Lung (tissue), 12 donors: ENCODE data around the gene CTNNBL1. TPM values are rescaled to one million over a fixed set of nuclear protein-coding genes. Genes with fewer than 3 reads are reported as not detected.
A peak's percentile ranks its signal among the peaks of the same experiment; 100 is the strongest.

Source experiments
- ATAC-seq: fragments of 200-7000 bp; cut with Tn5 transposase; one replicate; pipeline ENCODE4 v1.9.1; 2020; ENCODE audit warnings: moderate number of reproducible peaks; ENCODE audit not compliant: insufficient read depth, low FRiP score
- DNase-seq, 3 donors: peaks; one replicate each; pipeline ENCODE4 v3.0.0-alpha.2; 2013 to 2017
- H3K27ac ChIP-seq, 2 donors: one replicate each; pipeline ENCODE4 v1.5.1; 2013; ENCODE audit warnings: mild to moderate bottlenecking in 2 of 2, moderate library complexity in 2 of 2, control low read depth in 1 of 2, inconsistent platforms in 1 of 2, low read depth in 1 of 2, low read length in 1 of 2
- H3K27me3 ChIP-seq, 3 donors: one replicate each; pipeline ENCODE4 v1.5.1; 2013; ENCODE audit warnings: low read length in 2 of 3; ENCODE audit not compliant: control insufficient read depth in 3 of 3, insufficient read depth in 3 of 3
- H3K36me3 ChIP-seq, 4 donors: one replicate each; pipeline ENCODE4 v1.5.1; 2013; ENCODE audit warnings: low read length in 4 of 4, mild to moderate bottlenecking in 1 of 4, moderate library complexity in 1 of 4; ENCODE audit not compliant: control insufficient read depth in 4 of 4, insufficient read depth in 4 of 4
- H3K4me1 ChIP-seq, 5 donors: one replicate each; pipeline ENCODE4 v1.5.1; 2013; ENCODE audit warnings: low read length in 5 of 5, mild to moderate bottlenecking in 2 of 5, moderate library complexity in 1 of 5; ENCODE audit not compliant: control insufficient read depth in 5 of 5, insufficient read depth in 5 of 5
- H3K4me3 ChIP-seq: one replicate; pipeline ENCODE4 v1.5.1; 2013; ENCODE audit warnings: mild to moderate bottlenecking, control low read depth, moderate library complexity
- H3K9ac ChIP-seq, 2 donors: one replicate each; pipeline ENCODE4 v1.5.1; 2013; ENCODE audit warnings: low read length in 2 of 2, control low read depth in 1 of 2; ENCODE audit not compliant: insufficient read depth in 1 of 2
- H3K9me3 ChIP-seq, 4 donors: one replicate each; pipeline ENCODE4 v1.5.1; 2013; ENCODE audit warnings: low read length in 3 of 4, mild to moderate bottlenecking in 1 of 4, moderate library complexity in 1 of 4; ENCODE audit not compliant: control insufficient read depth in 4 of 4, insufficient read depth in 3 of 4
- CTCF ChIP-seq: IDR thresholded peaks from 2 replicates; pipeline ENCODE4 v1.5.1; 2012; ENCODE audit warnings: mild to moderate bottlenecking; ENCODE audit errors: control extremely low read depth, extremely low read depth
- WGBS, 2 donors: extraction: QIAGEN DNeasy Blood & Tissue Kit; methylation state at CpG; one replicate each; pipeline ENCODE4 v1.1.7; 2013; 5-methylcytosine and 5-hydroxymethylcytosine counted together
- polyA plus RNA-seq, 2 donors: library from polyadenylated mRNA; stranded (reverse); fragments of 200-250 nt; gene quantifications; one replicate each; pipeline ENCODE4 v1.2.1, GENCODE V29; 2013
- total RNA-seq, 2 donors: library from RNA; depleted of rRNA in 1 of 2; stranded (reverse); fragments of >200 nt in 1 of 2; gene quantifications; one replicate each; pipeline ENCODE4 v1.2.1, GENCODE V29; 2014 to 2021
- donor health status: control.
- donor health status: control.
- donor health status: Bipolar disorder and iron deficiency.
- donor health status: healthy.
- donor health status: DM: yes; HTN: yes; CAD: no.

Gene CTNNBL1
- total and polyA plus RNA-seq, 4 donors, result 38.9 to 53.1 (median 49.2) TPM

- H3K9ac ChIP-seq, result no peak overlapping the region
- no peaks in the 10 kb centered on the region for H3K9me3 ChIP-seq
- TF ChIP-seq CTCF, result no peak
- H3K27me3 ChIP-seq, result no peaks in the 10 kb centered on the region
- peaks cover 0 to 9% (median 6%) of the 10 kb centered on the region in 4 donors for H3K36me3 ChIP-seq
- DNase-seq (no peak), ATAC-seq (no peak)
- peaks cover 0 to 40% (median 3%) of the 10 kb centered on the region in 5 donors for H3K4me1 ChIP-seq
- H3K4me3 ChIP-seq, result no peak overlapping the region
- no peak overlapping the region for H3K27ac ChIP-seq
- 95 to 99% methylated on average over 4 of the region's 4 CpGs for WGBS, 2 donors
These were observed 70.6 kb downstream of the CTNNBL1 start for GRCh38 chr20:37764333-37764935.

GRCh38 chr20:37770908-37771307 lies 77.1 kb downstream of the CTNNBL1 start:
- WGBS, 2 donors, result 93 to 95% methylated on average over 5 of the region's 5 CpGs
- no peaks in the 10 kb centered on the region for H3K9me3 ChIP-seq
- no peak for ATAC-seq
- H3K4me3 ChIP-seq, result no peak overlapping the region
- no peak for TF ChIP-seq CTCF
- no peaks in the 10 kb centered on the region for H3K4me1 ChIP-seq
- no peaks in the 10 kb centered on the region for H3K27me3 ChIP-seq
- no peak overlapping the region for H3K27ac ChIP-seq
- no peak for DNase-seq
- peaks cover 2 to 32% (median 5%) of the 10 kb centered on the region in 4 donors for H3K36me3 ChIP-seq
- H3K9ac ChIP-seq, result no peak overlapping the region

- DNase-seq (peak in 1 of 3 donors; percentile 6), ATAC-seq (no peak)
- TF ChIP-seq CTCF, result no peak
- no peak overlapping the region for H3K27ac ChIP-seq
- H3K4me3 ChIP-seq, result no peak overlapping the region
- H3K4me1 ChIP-seq, result peaks cover 0 to 8% (median 0%) of the 10 kb centered on the region in 5 donors
- H3K9me3 ChIP-seq, result no peaks in the 10 kb centered on the region
- H3K9ac ChIP-seq, result no peak overlapping the region
- peaks cover 2 to 30% (median 3%) of the 10 kb centered on the region in 4 donors for H3K36me3 ChIP-seq
- H3K27me3 ChIP-seq, result no peaks in the 10 kb centered on the region
- 85 to 92% methylated on average over 1 of the region's 1 CpG for WGBS, 2 donors
These were observed 79.5 kb downstream of the CTNNBL1 start for GRCh38 chr20:37773291-37773826.
